ENCODE measurements around the gene HAO2. TPM values are rescaled to one million over a fixed set of nuclear protein-coding genes. Genes with fewer than 3 reads are reported as not detected.
"Not testable (repeated sequence)": the region's sequence is repeated elsewhere in the genome, so short reads cannot be mapped to it uniquely, and the experiment has no call there.

Gene HAO2
- total RNA-seq, 1 experiment from 2014 or later, result 0.13 TPM

GRCh38 chr1:119333163-119333896 is 35.3 kb upstream of the HAO2 start:
- H3K27ac Mint-ChIP-seq, result peak overlapping the region in 1 of 3 experiments; percentile 90; a peak in 1 of 7 replicates
- H4K20me1 ChIP-seq (ENCODE audit: control insufficient read depth, insufficient read depth, insufficient read length), result no peaks in the 10 kb centered on the region
- H2BK5ac ChIP-seq (ENCODE audit: insufficient read length, low read length), result no peak overlapping the region
- DNase-seq, result no peak
- H3K4me1 Mint-ChIP-seq, result peaks cover 59 to 66% of the 10 kb centered on the region in 2 experiments
- peaks cover 11% of the 10 kb centered on the region; the same call in 1 of the 2 replicates for H3K4me1 ChIP-seq (ENCODE audit: insufficient read depth, low read length)
- no peak overlapping the region for H2AFZ ChIP-seq (ENCODE audit: low read length)
- H3K4me2 ChIP-seq (ENCODE audit: insufficient read depth, insufficient read length, low read length), result no peak overlapping the region
- no peak overlapping the region for H4K91ac ChIP-seq (ENCODE audit: insufficient read length, low read depth, low read length)
- H2BK20ac ChIP-seq (ENCODE audit: low read depth, low read length, poor library complexity, severe bottlenecking), result no peak overlapping the region
- H3K23me2 ChIP-seq (ENCODE audit: insufficient read length, low read depth, low read length, poor library complexity, severe bottlenecking), result no peaks in the 10 kb centered on the region
- TF ChIP-seq CTCF (conservative IDR thresholded peaks at IDR 0.05), result no peak
- H2BK120ac ChIP-seq (ENCODE audit: low read depth, low read length, poor library complexity, severe bottlenecking), result no peak overlapping the region
- no peak overlapping the region for H3T11ph ChIP-seq (ENCODE audit: low read length)
- H2BK12ac ChIP-seq (ENCODE audit: insufficient read length, low read depth, low read length), result no peak overlapping the region
- peaks cover 6 to 9% (median 8%) of the 10 kb centered on the region in 3 experiments for H3K36me3 Mint-ChIP-seq (ENCODE audit: insufficient read depth in 1 of 3, low read depth in 3 of 3)
- no peaks in the 10 kb centered on the region for H3K79me2 ChIP-seq (ENCODE audit: insufficient read depth, low read length)
- peaks cover 5% of the 10 kb centered on the region in 2 experiments; a peak in 3 of 5 replicates for H3K9me3 Mint-ChIP-seq
- no peak overlapping the region for H3K4ac ChIP-seq (ENCODE audit: low read depth, low read length)
- H3K27me3 Mint-ChIP-seq (ENCODE audit: low read depth), result peaks cover 6% of the 10 kb centered on the region
- H4K8ac ChIP-seq (replicated peaks; ENCODE audit: insufficient read length, low read depth, low read length), result no peak overlapping the region
- H3K9me3 ChIP-seq (ENCODE audit: control insufficient read depth, low read depth, low read length), result no peaks in the 10 kb centered on the region
- H3K23ac ChIP-seq (ENCODE audit: insufficient read length, low read depth, low read length), result no peak overlapping the region
- no peak overlapping the region for H3K18ac ChIP-seq (ENCODE audit: insufficient read length, low read depth, low read length)
- H3K56ac ChIP-seq (ENCODE audit: insufficient read length, low read depth, low read length), result no peak overlapping the region
- no peak overlapping the region for H4K5ac ChIP-seq (ENCODE audit: insufficient read length, low read depth, low read length)
- H2BK15ac ChIP-seq (ENCODE audit: low read depth, low read length), result no peak overlapping the region
- H2AK5ac ChIP-seq (ENCODE audit: insufficient read length, low read length), result no peak overlapping the region
- no peak overlapping the region for H3K14ac ChIP-seq (ENCODE audit: insufficient read depth, low read length)
- H3K4me3 Mint-ChIP-seq, result no peak overlapping the region
- no CpG with 5 or more reads among the region's 23 CpGs for WGBS (ENCODE audit: extremely low coverage, insufficient read length, low lambda C conversion rate)
- H3K27ac ChIP-seq (ENCODE audit: insufficient read length, low read depth, low read length), result no peak overlapping the region
- H3K79me1 ChIP-seq (ENCODE audit: insufficient read depth, low read depth, low read length, poor library complexity, severe bottlenecking), result no peaks in the 10 kb centered on the region
- no peak overlapping the region for H3K9ac ChIP-seq (ENCODE audit: extremely low read depth, insufficient read length, low read length)
- H3K27me3 ChIP-seq (ENCODE audit: insufficient read depth, low read length), result no peaks in the 10 kb centered on the region

- not testable (repeated sequence) for H3K4ac ChIP-seq (ENCODE audit: low read depth, low read length); H2BK5ac ChIP-seq (ENCODE audit: insufficient read length, low read length); H2BK120ac ChIP-seq (ENCODE audit: low read depth, low read length, poor library complexity, severe bottlenecking); H3K9ac ChIP-seq (ENCODE audit: extremely low read depth, insufficient read length, low read length); H4K20me1 ChIP-seq (ENCODE audit: control insufficient read depth, insufficient read depth, insufficient read length); H3K27me3 ChIP-seq (ENCODE audit: insufficient read depth, low read length); H3K23ac ChIP-seq (ENCODE audit: insufficient read length, low read depth, low read length); H3K27me3 Mint-ChIP-seq (ENCODE audit: low read depth); H3K14ac ChIP-seq (ENCODE audit: insufficient read depth, low read length); H3K9me3 ChIP-seq (ENCODE audit: control insufficient read depth, low read depth, low read length); H2BK15ac ChIP-seq (ENCODE audit: low read depth, low read length); H3K23me2 ChIP-seq (ENCODE audit: insufficient read length, low read depth, low read length, poor library complexity, severe bottlenecking); H3K18ac ChIP-seq (ENCODE audit: insufficient read length, low read depth, low read length); H2BK12ac ChIP-seq (ENCODE audit: insufficient read length, low read depth, low read length); H3T11ph ChIP-seq (ENCODE audit: low read length); H4K5ac ChIP-seq (ENCODE audit: insufficient read length, low read depth, low read length); H2AK5ac ChIP-seq (ENCODE audit: insufficient read length, low read length); H3K9me3 Mint-ChIP-seq; H2AFZ ChIP-seq (ENCODE audit: low read length); H4K91ac ChIP-seq (ENCODE audit: insufficient read length, low read depth, low read length); H3K4me3 Mint-ChIP-seq; H4K8ac ChIP-seq (replicated peaks; ENCODE audit: insufficient read length, low read depth, low read length); H3K4me2 ChIP-seq (ENCODE audit: insufficient read depth, insufficient read length, low read length); H3K56ac ChIP-seq (ENCODE audit: insufficient read length, low read depth, low read length); H2BK20ac ChIP-seq (ENCODE audit: low read depth, low read length, poor library complexity, severe bottlenecking); H3K79me2 ChIP-seq (ENCODE audit: insufficient read depth, low read length); H3K27ac ChIP-seq (ENCODE audit: insufficient read length, low read depth, low read length); H3K79me1 ChIP-seq (ENCODE audit: insufficient read depth, low read depth, low read length, poor library complexity, severe bottlenecking); H3K36me3 Mint-ChIP-seq (ENCODE audit: insufficient read depth in 1 of 3, low read depth in 3 of 3); DNase-seq
- peaks cover 56 to 66% of the 10 kb centered on the region in 2 experiments for H3K4me1 Mint-ChIP-seq
- H3K27ac Mint-ChIP-seq, result peak overlapping the region in 1 of 3 experiments; percentile 61; a peak in 1 of 7 replicates
- H3K4me1 ChIP-seq (ENCODE audit: insufficient read depth, low read length), result peaks cover 13% of the 10 kb centered on the region
- no CpG with 5 or more reads among the region's 16 CpGs for WGBS (ENCODE audit: extremely low coverage, insufficient read length, low lambda C conversion rate)
Measured at GRCh38 chr1:119333897-119334250, 34.7 kb upstream of the HAO2 start.
